Suprapubic skin (tissue), 4 donors: Measurements from ENCODE around the gene LSP1. TPM values are rescaled to one million over a fixed set of nuclear protein-coding genes. Genes with fewer than 3 reads are reported as not detected.
"Not testable (repeated sequence)": the region's sequence is repeated elsewhere in the genome, so short reads cannot be mapped to it uniquely, and the experiment has no call there.

ENCODE experiments used
- DNase-seq, 2 donors: peaks; one replicate each; pipeline ENCODE4 v3.0.0-alpha.2; 2019; ENCODE audit warnings: low spot score in 2 of 2
- H3K27ac ChIP-seq: fragments of 200-600 bp; sonication (generic); one replicate; pipeline ENCODE4 v1.5.1; 2019
- H3K27me3 ChIP-seq: fragments of 200-600 bp; sonication (generic); one replicate; pipeline ENCODE4 v1.5.1; 2019
- H3K36me3 ChIP-seq: fragments of 200-600 bp; sonication (generic); one replicate; pipeline ENCODE4 v1.5.1; 2019
- H3K4me1 ChIP-seq: fragments of 200-600 bp; sonication (generic); one replicate; pipeline ENCODE4 v1.5.1; 2019
- H3K4me3 ChIP-seq: fragments of 200-600 bp; sonication (generic); one replicate; pipeline ENCODE4 v1.5.1; 2019; ENCODE audit warnings: mild to moderate bottlenecking
- H3K9me3 ChIP-seq: fragments of 200-600 bp; sonication (generic); one replicate; pipeline ENCODE4 v1.5.1; 2019
- EP300 ChIP-seq: sonication (generic); formaldehyde crosslinking; IDR thresholded peaks from one replicate; pipeline ENCODE4 v1.6.1; 2017; ENCODE audit warnings: antibody characterized with exemption
- POLR2A ChIP-seq, 2 donors: fragments of 450-650 bp; IDR thresholded peaks; one replicate each; pipeline ENCODE4 v1.6.1; 2017; ENCODE audit warnings: antibody characterized with exemption in 2 of 2, mild to moderate bottlenecking in 2 of 2, moderate library complexity in 2 of 2
- POLR2AphosphoS5 ChIP-seq, 3 donors: sonication (generic); formaldehyde crosslinking; IDR thresholded peaks; one replicate each; pipeline ENCODE4 v1.6.1; 2017; ENCODE audit warnings: antibody characterized with exemption in 3 of 3
- WGBS: methylation state at CpG from one replicate; pipeline ENCODE4 v1.1.5; 2018; 5-methylcytosine and 5-hydroxymethylcytosine counted together
- total RNA-seq, 4 donors: library from RNA; depleted of rRNA; stranded (reverse); fragments of >200 nt; gene quantifications; one replicate each; pipeline ENCODE4 v1.1.0, GENCODE V29; 2016
- TF ChIP-seq, protein P1 (sequence below), 2 donors: fragments of 200-600 bp in 1 of 2; fragments of 450-650 bp in 1 of 2; sonication (generic) in 1 of 2; IDR thresholded peaks; one replicate each; pipeline ENCODE4 v1.5.1; 2016 to 2019; ENCODE audit warnings: antibody characterized with exemption in 2 of 2, mild to moderate bottlenecking in 1 of 2, moderate library complexity in 1 of 2

LSP1 gene
- total RNA-seq, 4 donors from 2014 or later, result 70.4 to 134 (median 107) TPM

- no peak overlapping the region for H3K27ac ChIP-seq
- peaks cover 9% of the 10 kb centered on the region for H3K4me1 ChIP-seq
- H3K36me3 ChIP-seq, result no peaks in the 10 kb centered on the region
- 88% methylated on average over 22 of the region's 34 CpGs for WGBS
- no peak for TF ChIP-seq POLR2AphosphoS5 (IDR thresholded peaks at IDR 0.05)
- TF ChIP-seq, protein P1, sequence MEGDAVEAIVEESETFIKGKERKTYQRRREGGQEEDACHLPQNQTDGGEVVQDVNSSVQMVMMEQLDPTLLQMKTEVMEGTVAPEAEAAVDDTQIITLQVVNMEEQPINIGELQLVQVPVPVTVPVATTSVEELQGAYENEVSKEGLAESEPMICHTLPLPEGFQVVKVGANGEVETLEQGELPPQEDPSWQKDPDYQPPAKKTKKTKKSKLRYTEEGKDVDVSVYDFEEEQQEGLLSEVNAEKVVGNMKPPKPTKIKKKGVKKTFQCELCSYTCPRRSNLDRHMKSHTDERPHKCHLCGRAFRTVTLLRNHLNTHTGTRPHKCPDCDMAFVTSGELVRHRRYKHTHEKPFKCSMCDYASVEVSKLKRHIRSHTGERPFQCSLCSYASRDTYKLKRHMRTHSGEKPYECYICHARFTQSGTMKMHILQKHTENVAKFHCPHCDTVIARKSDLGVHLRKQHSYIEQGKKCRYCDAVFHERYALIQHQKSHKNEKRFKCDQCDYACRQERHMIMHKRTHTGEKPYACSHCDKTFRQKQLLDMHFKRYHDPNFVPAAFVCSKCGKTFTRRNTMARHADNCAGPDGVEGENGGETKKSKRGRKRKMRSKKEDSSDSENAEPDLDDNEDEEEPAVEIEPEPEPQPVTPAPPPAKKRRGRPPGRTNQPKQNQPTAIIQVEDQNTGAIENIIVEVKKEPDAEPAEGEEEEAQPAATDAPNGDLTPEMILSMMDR (IDR thresholded peaks at IDR 0.05), result no peak
- peaks cover 6% of the 10 kb centered on the region for H3K27me3 ChIP-seq
- H3K4me3 ChIP-seq, result no peak overlapping the region
- DNase-seq, result peak in 1 of 2 donors; percentile 58
- H3K9me3 ChIP-seq, result no peaks in the 10 kb centered on the region
Observed at GRCh38 chr11:1936781-1937615, 84.1 kb downstream of the LSP1 start.

- 86% methylated on average over 12 of the region's 35 CpGs for WGBS
- Histone ChIP-seq H3K9me3 (no peaks in the 10 kb centered on the region), H3K36me3 (no peaks in the 10 kb centered on the region), H3K4me3 (no peak overlapping the region), H3K4me1 (peaks cover 15% of the 10 kb centered on the region), H3K27ac (no peak overlapping the region), H3K27me3 (peaks cover 6% of the 10 kb centered on the region)
- TF ChIP-seq, protein P1 (IDR thresholded peaks at IDR 0.05), result no peak
- no peak for TF ChIP-seq POLR2AphosphoS5 (IDR thresholded peaks at IDR 0.05)
- TF ChIP-seq POLR2A (IDR thresholded peaks at IDR 0.05), result no peak
- TF ChIP-seq EP300, result no peak
- DNase-seq, result peak in 1 of 2 donors; percentile 57
Observed at GRCh38 chr11:1937616-1938342, 84.9 kb downstream of the LSP1 start.

- TF ChIP-seq, protein P1 (IDR thresholded peaks at IDR 0.05), result no peak
- TF ChIP-seq POLR2A (IDR thresholded peaks at IDR 0.05) (no peak), EP300 (no peak), POLR2AphosphoS5 (IDR thresholded peaks at IDR 0.05) (no peak)
- no peaks in the 10 kb centered on the region for H3K36me3 ChIP-seq
- H3K4me3 ChIP-seq, result no peak overlapping the region
- DNase-seq, result peak in 1 of 2 donors; percentile 60
- H3K27ac ChIP-seq, result no peak overlapping the region
- peaks cover 6% of the 10 kb centered on the region for H3K27me3 ChIP-seq
- 73% methylated on average over 20 of the region's 27 CpGs for WGBS
- no peaks in the 10 kb centered on the region for H3K9me3 ChIP-seq
- H3K4me1 ChIP-seq, result peaks cover 18% of the 10 kb centered on the region
Observed at GRCh38 chr11:1938343-1939005, 85.6 kb downstream of the LSP1 start.

DNA sequence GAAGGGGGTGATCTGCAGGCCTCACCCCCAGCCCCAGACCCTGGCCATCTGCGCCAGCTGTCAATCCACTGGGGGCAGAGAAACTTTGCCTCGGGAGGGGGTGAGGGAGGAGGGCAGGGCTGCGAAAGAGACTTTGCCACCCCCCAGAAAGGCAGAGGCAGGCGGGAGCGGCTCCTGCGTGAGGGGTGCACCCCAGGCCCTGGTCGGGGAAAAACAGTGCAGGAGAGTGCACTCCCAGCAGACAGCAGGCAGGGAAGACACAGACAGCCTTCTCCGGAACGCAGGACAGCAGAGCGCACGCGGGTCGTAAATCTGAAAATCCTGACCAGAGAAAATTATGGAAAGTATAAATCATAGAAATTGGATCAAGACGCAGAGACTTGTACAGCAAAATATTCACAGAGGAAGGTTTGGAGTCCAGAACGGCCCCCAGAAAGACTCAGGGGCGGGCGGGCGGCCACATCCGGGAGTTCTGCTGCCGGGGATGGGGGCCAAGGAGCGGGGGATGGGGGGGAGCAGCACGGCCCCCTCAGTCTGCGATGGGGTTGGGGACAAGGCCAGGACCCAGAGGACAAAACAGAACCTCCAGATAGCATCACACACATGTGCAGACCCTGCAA lies 86.2 kb downstream of the LSP1 start:
- TF ChIP-seq EP300 (no peak), POLR2AphosphoS5 (IDR thresholded peaks at IDR 0.05) (no peak), POLR2A (IDR thresholded peaks at IDR 0.05) (no peak)
- TF ChIP-seq, protein P1 (IDR thresholded peaks at IDR 0.05), result no peak
- 15% methylated on average over 19 of the region's 23 CpGs for WGBS
- Histone ChIP-seq H3K4me1 (peaks cover 24% of the 10 kb centered on the region), H3K4me3 (no peak overlapping the region), H3K27me3 (peaks cover 6% of the 10 kb centered on the region), H3K36me3 (no peaks in the 10 kb centered on the region), H3K27ac (no peak overlapping the region), H3K9me3 (no peaks in the 10 kb centered on the region)
- DNase-seq, result peak in 1 of 2 donors; percentile 49

DNA sequence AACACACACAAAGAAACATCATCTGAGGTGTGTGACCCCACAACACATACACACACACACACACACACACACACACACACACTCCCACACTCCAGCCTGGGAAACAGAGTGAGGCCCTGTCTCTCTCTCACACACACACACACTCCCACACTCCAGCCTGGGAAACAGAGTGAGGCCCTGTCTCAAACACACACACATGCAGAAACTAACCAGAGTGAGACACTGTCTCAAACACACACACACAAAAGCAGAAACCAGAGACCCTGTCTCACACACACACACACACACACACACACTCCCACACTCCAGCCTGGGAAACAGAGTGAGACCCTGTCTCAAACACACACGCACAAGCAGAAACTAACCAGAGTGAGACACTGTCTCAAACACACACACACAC lies 86.9 kb downstream of the LSP1 start:
- H3K36me3 ChIP-seq, H3K27me3 ChIP-seq, H3K27ac ChIP-seq, H3K9me3 ChIP-seq, H3K4me3 ChIP-seq: not testable (repeated sequence)
- peak in 1 of 2 donors; percentile 49 for DNase-seq
- 100% methylated on average over 1 of the region's 1 CpG for WGBS
- H3K4me1 ChIP-seq, result peaks cover 28% of the 10 kb centered on the region

Other genes with a start within 250 kb of the LSP1 start
- gene KRTAP5-3, start 244.6 kb upstream of the LSP1 start, total RNA-seq, result 10 to 100 TPM in 1 of 4 donors, 1 to 10 TPM in 2, not detected in 1; 3.7 to 14.9 (median 4.4) TPM
- 1 to 10 TPM in 2 of 4 donors, under 1 TPM in 1, not detected in 1; 0.55 to 3.6 (median 3.5) TPM for gene KRTAP5-4, start 230.9 kb upstream of the LSP1 start, total RNA-seq
- 1 to 10 TPM in 2 of 4 donors, under 1 TPM in 1, not detected in 1; 0.79 to 2.7 (median 1.2) TPM for gene KRTAP5-5, start 223.3 kb upstream of the LSP1 start, total RNA-seq
- gene KRTAP5-6, start 155.9 kb upstream of the LSP1 start, total RNA-seq, result 10 to 100 TPM in 1 of 4 donors, 1 to 10 TPM in 1, not detected in 2; 2.3 to 24.1 TPM
- gene IFITM10, start 102.5 kb upstream of the LSP1 start, total RNA-seq, result 1 to 10 TPM; 2.6 to 7.6 (median 6.9) TPM
- 100 to 1,000 TPM; 319 to 596 (median 469) TPM for gene CTSD, start 89.2 kb upstream of the LSP1 start, total RNA-seq
- 100 to 1,000 TPM; 141 to 280 (median 193) TPM for gene SYT8, start 18.1 kb upstream of the LSP1 start, total RNA-seq
- 10 to 100 TPM; 17.4 to 63.6 (median 27.2) TPM for gene TNNI2, start 14.1 kb upstream of the LSP1 start, total RNA-seq
- gene PRR33, start 38.8 kb downstream of the LSP1 start, total RNA-seq, result not detected
- gene TNNT3, start 66.6 kb downstream of the LSP1 start, total RNA-seq, result 10 to 100 TPM in 1 of 4 donors, 1 to 10 TPM in 3; 1.5 to 12.9 (median 4.8) TPM
- 100 to 1,000 TPM in 2 of 4 donors, 10 to 100 TPM in 2; 76.9 to 115 (median 103) TPM for gene MRPL23, start 94.2 kb downstream of the LSP1 start, total RNA-seq
- gene H19, start 144.8 kb downstream of the LSP1 start, total RNA-seq, result 10 to 100 TPM; 20.0 to 62.2 (median 40.4) TPM